Measurements from ENCODE around the gene MAP4K3. TPM values are rescaled to one million over a fixed set of nuclear protein-coding genes. Genes with fewer than 3 reads are reported as not detected.

The MAP4K3 gene
- total RNA-seq, 1 experiment from 2014 or later = 21.4 TPM

DNA sequence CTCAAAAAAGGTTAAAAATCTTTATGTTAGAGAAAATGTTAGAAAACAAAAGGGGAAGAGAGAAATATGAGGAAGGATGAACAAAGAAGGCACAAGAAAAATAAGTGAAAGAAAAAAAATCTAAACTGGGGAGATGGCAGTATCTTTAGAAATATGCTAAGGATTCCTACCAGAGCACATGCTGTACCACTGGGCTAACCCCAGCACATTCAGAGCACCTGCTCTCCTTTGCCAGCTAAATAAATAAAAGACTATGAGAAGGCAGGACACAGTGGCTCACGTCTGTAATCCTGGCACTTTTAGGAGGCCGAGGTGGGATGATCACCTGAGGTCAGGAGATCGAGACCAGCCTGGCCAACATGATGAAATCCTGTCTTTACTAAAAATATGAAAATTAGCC is 101.2 kb downstream of the MAP4K3 start:
- ChIA-PET RAD21 (ENCODE audit: low non-redundant PET in 1 of 2, low total read pairs in 2 of 2, uncharacterized antibody in 2 of 2, unreplicated experiment in 2 of 2) (no interaction called here), CTCF (interaction anchor here (0.7 kb wide), 1 partner anchor 11 kb away, joined by 3 read pairs; no protein-coding TSS in a partner anchor), POLR2A (no interaction called here)
- no peak overlapping the region for H3K9ac ChIP-seq (ENCODE audit: low read length)
- no peaks in the 10 kb centered on the region for H3K79me2 ChIP-seq (ENCODE audit: insufficient read depth, low read length)
- no peaks in the 10 kb centered on the region for H3K9me3 ChIP-seq (ENCODE audit: control insufficient read depth in 1 of 2, insufficient read depth in 1 of 2, low read depth in 1 of 2, low read length in 2 of 2)
- TF ChIP-seq, protein P1, sequence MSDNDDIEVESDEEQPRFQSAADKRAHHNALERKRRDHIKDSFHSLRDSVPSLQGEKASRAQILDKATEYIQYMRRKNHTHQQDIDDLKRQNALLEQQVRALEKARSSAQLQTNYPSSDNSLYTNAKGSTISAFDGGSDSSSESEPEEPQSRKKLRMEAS (IDR thresholded peaks at IDR 0.05) = no peak
- no peak for TF ChIP-seq ELF1 (IDR thresholded peaks at IDR 0.05; ENCODE audit: borderline replicate concordance, low read depth)
- no peak for TF ChIP-seq ZFX (IDR thresholded peaks at IDR 0.05)
- no peak for TF ChIP-seq CEBPB (IDR thresholded peaks at IDR 0.05; ENCODE audit: low read depth)
- TF ChIP-seq, protein P2, sequence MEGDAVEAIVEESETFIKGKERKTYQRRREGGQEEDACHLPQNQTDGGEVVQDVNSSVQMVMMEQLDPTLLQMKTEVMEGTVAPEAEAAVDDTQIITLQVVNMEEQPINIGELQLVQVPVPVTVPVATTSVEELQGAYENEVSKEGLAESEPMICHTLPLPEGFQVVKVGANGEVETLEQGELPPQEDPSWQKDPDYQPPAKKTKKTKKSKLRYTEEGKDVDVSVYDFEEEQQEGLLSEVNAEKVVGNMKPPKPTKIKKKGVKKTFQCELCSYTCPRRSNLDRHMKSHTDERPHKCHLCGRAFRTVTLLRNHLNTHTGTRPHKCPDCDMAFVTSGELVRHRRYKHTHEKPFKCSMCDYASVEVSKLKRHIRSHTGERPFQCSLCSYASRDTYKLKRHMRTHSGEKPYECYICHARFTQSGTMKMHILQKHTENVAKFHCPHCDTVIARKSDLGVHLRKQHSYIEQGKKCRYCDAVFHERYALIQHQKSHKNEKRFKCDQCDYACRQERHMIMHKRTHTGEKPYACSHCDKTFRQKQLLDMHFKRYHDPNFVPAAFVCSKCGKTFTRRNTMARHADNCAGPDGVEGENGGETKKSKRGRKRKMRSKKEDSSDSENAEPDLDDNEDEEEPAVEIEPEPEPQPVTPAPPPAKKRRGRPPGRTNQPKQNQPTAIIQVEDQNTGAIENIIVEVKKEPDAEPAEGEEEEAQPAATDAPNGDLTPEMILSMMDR (IDR thresholded peaks at IDR 0.05 in 2 of 3, conservative IDR thresholded peaks at IDR 0.05 in 1 of 3; ENCODE audit: borderline replicate concordance in 1 of 3, insufficient read depth in 1 of 3, low read depth in 2 of 3, low read length in 2 of 3) = no peak
- no peak for TF ChIP-seq POLR2AphosphoS5 (IDR thresholded peaks at IDR 0.05; ENCODE audit: low read depth, low read length)
- TF ChIP-seq SRF (IDR thresholded peaks at IDR 0.05; ENCODE audit: low read depth) = no peak
- no TSS peak for BruUV-seq (replicated peaks)
- intact Hi-C loops (cut with micrococcal nuclease) = no loop called here
- DNase-seq (ENCODE audit: low read depth, low spot score) = no peak
- no peak overlapping the region for H3K4me3 ChIP-seq (replicated peaks in 1 of 2; ENCODE audit: low read depth in 1 of 2, low read length in 2 of 2)
- no peaks in the 10 kb centered on the region for H3K9me2 ChIP-seq (ENCODE audit: insufficient read depth)
- H2AFZ ChIP-seq (ENCODE audit: low read depth, low read length, poor library complexity, severe bottlenecking) = no peak overlapping the region
- H3K4me2 ChIP-seq (ENCODE audit: low read length) = no peak overlapping the region
- H3K36me3 ChIP-seq (ENCODE audit: control insufficient read depth in 1 of 2, insufficient read depth in 2 of 2, low read length in 2 of 2) = no peaks in the 10 kb centered on the region
- no peaks in the 10 kb centered on the region; the same call in 1 of the 2 replicates for H4K20me1 ChIP-seq (ENCODE audit: insufficient read depth)
- no peak overlapping the region for H3K27ac ChIP-seq (ENCODE audit: low read depth, low read length)
- ATAC-seq = no peak
- H3K27me3 ChIP-seq (ENCODE audit: insufficient read depth, low read length) = no peaks in the 10 kb centered on the region
- H3K4me1 ChIP-seq (ENCODE audit: control insufficient read depth in 1 of 2, insufficient read depth in 2 of 2, low read length in 2 of 2) = peaks cover 0 to under 1% of the 10 kb centered on the region in 2 experiments; a peak in 1 of 4 replicates

DNA sequence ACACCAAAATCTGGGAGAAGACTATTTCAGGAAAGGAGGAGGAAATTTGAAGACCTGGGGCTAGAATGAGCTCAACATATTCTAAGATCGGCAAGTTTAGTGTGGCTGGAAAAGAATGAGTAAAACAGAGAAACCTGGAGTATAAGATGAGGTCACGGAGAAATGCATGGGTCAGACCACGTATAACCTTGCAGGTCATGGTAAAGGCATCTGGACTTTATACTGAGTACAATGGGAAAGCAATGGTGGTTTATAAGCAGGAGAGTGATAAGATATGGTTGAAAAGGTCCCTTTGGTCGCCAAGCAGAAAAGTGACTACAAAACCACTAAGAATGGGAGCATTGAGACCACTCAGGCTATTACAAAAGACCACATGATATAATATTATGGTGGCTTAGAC is 102.1 kb downstream of the MAP4K3 start:
- Histone ChIP-seq H3K79me2 (ENCODE audit: insufficient read depth, low read length) (no peaks in the 10 kb centered on the region), H4K20me1 (ENCODE audit: insufficient read depth) (no peaks in the 10 kb centered on the region; the same call in 1 of the 2 replicates), H3K4me3 (replicated peaks in 1 of 2; ENCODE audit: low read depth in 1 of 2, low read length in 2 of 2) (no peak overlapping the region), H3K4me1 (ENCODE audit: control insufficient read depth in 1 of 2, insufficient read depth in 2 of 2, low read length in 2 of 2) (no peaks in the 10 kb centered on the region), H3K27me3 (ENCODE audit: insufficient read depth, low read length) (no peaks in the 10 kb centered on the region), H3K9me3 (ENCODE audit: control insufficient read depth in 1 of 2, insufficient read depth in 1 of 2, low read depth in 1 of 2, low read length in 2 of 2) (no peaks in the 10 kb centered on the region), H3K9ac (ENCODE audit: low read length) (no peak overlapping the region), H3K36me3 (ENCODE audit: control insufficient read depth in 1 of 2, insufficient read depth in 2 of 2, low read length in 2 of 2) (no peaks in the 10 kb centered on the region), H3K4me2 (ENCODE audit: low read length) (no peak overlapping the region), H3K9me2 (ENCODE audit: insufficient read depth) (no peaks in the 10 kb centered on the region), H3K27ac (ENCODE audit: low read depth, low read length) (no peak overlapping the region), H2AFZ (ENCODE audit: low read depth, low read length, poor library complexity, severe bottlenecking) (no peak overlapping the region)
- intact Hi-C loops (cut with micrococcal nuclease) = no loop called here
- RAD21 ChIA-PET (ENCODE audit: low non-redundant PET in 1 of 2, low total read pairs in 2 of 2, uncharacterized antibody in 2 of 2, unreplicated experiment in 2 of 2) = no interaction called here
- POLR2A ChIA-PET = no interaction called here
- TF ChIP-seq ELF1 (IDR thresholded peaks at IDR 0.05; ENCODE audit: borderline replicate concordance, low read depth) = no peak
- TF ChIP-seq, protein P3, sequence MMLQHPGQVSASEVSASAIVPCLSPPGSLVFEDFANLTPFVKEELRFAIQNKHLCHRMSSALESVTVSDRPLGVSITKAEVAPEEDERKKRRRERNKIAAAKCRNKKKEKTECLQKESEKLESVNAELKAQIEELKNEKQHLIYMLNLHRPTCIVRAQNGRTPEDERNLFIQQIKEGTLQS (IDR thresholded peaks at IDR 0.05) = no peak
- no peak for TF ChIP-seq EGR1 (IDR thresholded peaks at IDR 0.05; ENCODE audit: low read depth)
- TF ChIP-seq CBX3 (IDR thresholded peaks at IDR 0.05; ENCODE audit: low read depth) = no peak
- no peak for TF ChIP-seq RAD21 (IDR thresholded peaks at IDR 0.05; ENCODE audit: low read depth)
- TF ChIP-seq JUND (IDR thresholded peaks at IDR 0.05) = no peak
- TF ChIP-seq CEBPB (IDR thresholded peaks at IDR 0.05; ENCODE audit: low read depth) = no peak
- CTCF ChIA-PET = no interaction called here
- ATAC-seq (no peak), DNase-seq (ENCODE audit: low read depth, low spot score) (no peak)
- no TSS peak for BruUV-seq (replicated peaks)
